ENCODE measurements around the gene CDC73.

DNA sequence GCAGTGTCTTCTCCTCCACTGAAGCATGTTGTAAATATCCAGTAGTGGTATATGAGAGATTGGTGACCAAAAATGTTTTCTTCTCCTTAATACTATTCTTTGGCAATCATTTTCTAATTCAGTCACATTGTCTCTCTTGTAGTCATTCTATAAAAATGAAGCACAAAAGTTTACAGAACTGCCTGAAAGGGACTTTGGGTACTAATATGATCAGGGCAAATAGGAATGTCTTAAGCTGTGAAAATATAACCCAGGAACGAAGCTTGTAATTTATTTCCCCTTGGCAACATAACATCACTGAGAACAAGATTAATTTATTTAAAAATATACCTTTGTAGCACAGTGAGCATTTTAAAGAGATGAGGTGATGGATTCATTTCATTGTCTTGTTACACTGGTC lies 59.7 kb downstream of the CDC73 start:
- TF ChIP-seq CTCF (IDR thresholded peaks at IDR 0.05), result no peak
- TF ChIP-seq POLR2A (IDR thresholded peaks at IDR 0.05), result no peak

Measured in body of pancreas (tissue), 4 donors.